GM21360 (cell line): ENCODE results near the gene SH3RF3.
"Not testable (repeated sequence)": the region's sequence is repeated elsewhere in the genome, so short reads cannot be mapped to it uniquely, and the experiment has no call there.

Source experiments
- ATAC-seq: cut with Tn5 transposase; IDR thresholded peaks from one replicate; pipeline ENCODE4 v1.9.1; 2021; ENCODE audit warnings: mild to moderate bottlenecking, moderate library complexity; ENCODE audit not compliant: unreplicated experiment

SH3RF3 gene

GRCh38 chr2:109155553-109156451 lies 26.8 kb downstream of the SH3RF3 start:
- ATAC-seq = no peak

DNA sequence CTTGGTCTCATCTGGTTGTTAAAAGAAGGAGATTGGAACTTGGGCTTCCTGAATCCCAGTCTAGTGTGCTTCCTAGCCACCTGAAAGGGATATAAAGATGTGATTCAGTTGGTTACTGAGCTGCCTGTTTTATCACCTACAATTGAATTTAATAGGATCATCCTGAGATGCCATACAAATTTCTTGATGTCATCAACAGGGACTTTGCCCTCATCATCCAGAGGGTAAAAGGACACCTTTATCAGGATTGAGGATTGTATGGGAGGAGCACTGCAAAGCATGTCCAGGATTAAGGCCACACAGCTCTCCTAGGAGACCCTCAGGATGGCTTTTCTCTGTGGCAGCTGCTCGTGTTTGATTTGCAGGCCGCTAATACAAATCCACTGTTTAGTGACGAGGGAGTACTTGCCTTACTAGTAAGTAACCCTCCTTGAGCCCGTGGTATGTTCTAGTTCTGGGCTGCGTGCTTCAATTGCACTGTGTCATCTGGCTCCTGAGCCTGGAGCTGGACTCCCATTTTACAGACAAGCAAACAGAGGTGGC lies 28.6 kb downstream of the SH3RF3 start:
- ATAC-seq = no peak

GRCh38 chr2:109158237-109158636 lies 29.2 kb downstream of the SH3RF3 start:
- ATAC-seq = no peak

DNA sequence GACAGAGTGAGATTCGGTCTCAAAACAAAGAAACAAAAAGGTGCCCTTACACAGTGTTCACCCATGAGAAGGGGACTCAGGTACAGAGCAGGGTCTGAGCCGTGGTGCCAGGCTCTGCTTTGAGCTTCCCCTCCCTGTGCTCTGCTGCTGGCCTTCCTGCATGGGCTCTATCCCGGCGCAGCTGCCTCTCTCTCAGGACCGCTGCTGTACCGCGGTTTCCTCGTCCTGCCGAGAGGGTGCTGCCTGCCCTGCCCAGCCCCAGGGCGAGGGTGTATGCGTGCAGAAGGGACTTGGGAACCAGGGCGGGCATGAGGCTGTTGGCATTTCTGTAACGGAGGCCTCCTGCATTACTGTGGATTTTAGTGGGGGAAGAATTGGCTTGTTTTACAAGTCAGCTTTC lies 30.1 kb downstream of the SH3RF3 start:
- no peak for ATAC-seq

DNA sequence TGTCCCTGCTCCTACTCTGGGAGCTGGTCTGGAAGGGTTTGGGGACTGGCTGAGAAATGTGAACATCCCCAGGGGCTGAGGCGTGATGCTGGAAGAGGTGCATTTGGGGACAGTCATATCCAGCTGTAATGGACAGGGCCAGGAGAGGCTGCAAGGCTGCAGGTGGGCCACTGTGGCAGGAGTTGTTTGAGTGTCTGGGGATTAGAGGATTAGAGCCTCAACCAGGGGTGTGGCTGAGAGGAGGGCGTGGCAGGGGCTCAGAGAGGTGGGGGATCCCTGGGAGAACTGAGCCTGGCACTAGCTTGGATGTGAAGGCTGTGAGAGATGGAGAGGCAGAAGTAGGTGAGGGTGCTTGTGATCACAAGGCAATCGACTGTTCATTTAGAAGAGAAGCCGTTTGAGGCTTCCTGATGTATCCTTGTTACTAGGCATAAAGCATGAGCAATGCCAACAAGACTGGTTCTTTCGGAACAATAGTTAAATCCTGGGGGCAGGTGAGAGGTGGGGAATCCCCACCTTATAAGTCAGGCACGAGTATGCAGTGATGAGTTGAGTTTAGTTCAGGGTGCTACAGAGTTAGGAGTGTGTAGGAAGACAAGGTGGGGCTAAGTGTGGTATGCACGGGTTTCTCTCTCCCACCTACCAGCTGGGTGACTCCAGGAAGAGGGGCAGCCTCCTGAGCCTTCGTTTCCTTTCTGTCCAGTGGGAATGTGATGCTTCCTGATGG lies 31.9 kb downstream of the SH3RF3 start:
- no peak for ATAC-seq

- ATAC-seq = not testable (repeated sequence)
Measured at GRCh38 chr2:109162367-109162766, 33.4 kb downstream of the SH3RF3 start.

DNA sequence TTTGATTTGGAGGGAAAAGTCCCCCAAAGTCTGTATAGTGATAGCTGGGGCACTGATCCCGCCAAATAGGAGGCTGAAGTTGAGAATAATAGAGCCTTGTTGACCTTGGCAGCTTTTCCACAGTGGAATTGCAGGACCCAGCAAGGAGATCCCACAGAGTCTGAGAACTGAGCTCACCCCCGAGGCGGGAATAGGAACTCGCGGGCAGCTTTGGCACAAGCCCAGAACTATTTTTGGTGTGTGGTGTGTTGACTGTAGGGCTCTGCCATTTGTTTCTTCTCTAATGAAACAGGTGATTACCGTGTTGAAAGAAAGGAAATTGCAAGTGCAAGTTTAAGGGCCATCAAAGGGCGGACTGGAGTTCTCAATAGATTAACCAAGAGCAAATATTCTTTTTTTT lies 34.0 kb downstream of the SH3RF3 start:
- no peak for ATAC-seq

DNA sequence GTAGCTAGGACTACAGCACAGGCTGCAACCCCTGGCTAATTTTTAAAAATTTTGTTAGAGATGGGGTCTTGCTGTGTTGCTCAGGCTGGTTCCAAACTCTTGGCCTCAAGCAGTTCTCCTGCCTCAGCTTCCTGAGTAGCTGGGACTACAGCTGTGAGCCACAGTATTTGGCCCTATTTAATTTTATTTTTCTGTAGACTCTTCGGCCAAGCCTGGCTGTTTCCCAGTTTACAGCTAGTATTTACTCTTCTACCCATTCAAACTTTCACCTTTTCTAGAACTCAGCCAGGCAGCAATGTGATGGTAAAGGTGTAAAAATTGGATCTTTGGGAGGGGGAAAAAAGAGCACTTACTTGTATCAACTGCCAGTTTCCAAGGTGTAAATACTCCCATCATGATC lies 35.3 kb downstream of the SH3RF3 start:
- ATAC-seq = no peak

GRCh38 chr2:109164739-109165221 lies 35.8 kb downstream of the SH3RF3 start:
- no peak for ATAC-seq

GRCh38 chr2:109166811-109167210 lies 37.8 kb downstream of the SH3RF3 start:
- ATAC-seq = no peak

DNA sequence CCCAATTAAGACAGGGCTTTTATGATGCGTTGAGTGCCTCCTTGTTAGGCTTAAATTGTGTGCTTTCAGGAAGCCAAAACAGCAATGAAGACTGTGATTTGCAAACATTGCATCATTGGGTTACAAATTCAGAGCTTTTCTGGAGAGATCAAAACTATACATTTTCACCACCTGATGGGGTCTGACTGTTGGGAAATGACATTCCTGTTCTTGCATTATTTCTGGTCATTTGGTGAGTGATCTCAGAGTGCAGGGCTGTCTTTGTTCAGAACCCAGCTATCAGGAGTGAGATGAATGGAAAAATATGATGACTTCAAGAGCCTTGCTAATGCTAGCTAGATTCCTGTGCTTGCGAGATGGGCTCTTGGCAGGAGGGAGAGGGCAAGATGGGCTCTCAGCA lies 39.1 kb downstream of the SH3RF3 start:
- no peak for ATAC-seq

DNA sequence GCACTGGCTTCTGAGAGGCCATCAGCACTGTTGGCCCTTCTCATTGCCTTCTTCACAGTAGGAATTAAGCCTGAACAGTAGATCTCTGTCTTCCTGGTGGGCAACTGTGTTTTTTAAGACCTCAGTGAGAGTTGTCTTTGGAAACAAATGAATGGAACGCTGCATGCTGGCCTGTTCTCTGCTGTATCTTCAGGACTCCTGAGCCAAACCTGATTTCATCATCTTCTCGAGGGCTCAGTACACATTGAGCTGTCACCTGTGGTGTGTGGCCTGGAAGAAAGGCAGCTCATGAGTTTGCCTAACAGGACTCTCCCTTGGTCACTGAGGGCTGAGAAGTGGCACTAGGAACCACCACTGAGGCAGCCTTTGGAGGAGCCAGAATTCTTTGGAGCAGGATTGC lies 39.7 kb downstream of the SH3RF3 start:
- ATAC-seq = no peak

DNA sequence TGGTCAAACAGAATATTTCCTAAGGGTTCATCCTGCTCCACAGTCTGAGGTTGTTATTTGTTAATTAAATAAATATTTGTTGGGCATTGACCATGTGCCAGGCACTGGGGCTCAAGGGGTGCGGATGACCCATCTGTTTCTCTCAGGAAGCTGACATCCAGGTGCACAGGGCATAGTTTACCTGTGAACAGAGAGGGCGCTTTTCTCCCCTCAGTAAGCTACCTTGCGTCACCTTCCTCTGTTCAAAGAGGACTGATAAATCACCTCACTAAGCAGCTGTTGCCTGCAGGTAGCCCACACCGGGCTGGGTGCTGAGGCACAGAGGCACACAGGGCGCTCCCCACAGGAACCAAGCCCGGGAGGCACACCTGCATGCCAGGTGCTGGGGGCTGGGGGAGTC lies 41.6 kb downstream of the SH3RF3 start:
- no peak for ATAC-seq

DNA sequence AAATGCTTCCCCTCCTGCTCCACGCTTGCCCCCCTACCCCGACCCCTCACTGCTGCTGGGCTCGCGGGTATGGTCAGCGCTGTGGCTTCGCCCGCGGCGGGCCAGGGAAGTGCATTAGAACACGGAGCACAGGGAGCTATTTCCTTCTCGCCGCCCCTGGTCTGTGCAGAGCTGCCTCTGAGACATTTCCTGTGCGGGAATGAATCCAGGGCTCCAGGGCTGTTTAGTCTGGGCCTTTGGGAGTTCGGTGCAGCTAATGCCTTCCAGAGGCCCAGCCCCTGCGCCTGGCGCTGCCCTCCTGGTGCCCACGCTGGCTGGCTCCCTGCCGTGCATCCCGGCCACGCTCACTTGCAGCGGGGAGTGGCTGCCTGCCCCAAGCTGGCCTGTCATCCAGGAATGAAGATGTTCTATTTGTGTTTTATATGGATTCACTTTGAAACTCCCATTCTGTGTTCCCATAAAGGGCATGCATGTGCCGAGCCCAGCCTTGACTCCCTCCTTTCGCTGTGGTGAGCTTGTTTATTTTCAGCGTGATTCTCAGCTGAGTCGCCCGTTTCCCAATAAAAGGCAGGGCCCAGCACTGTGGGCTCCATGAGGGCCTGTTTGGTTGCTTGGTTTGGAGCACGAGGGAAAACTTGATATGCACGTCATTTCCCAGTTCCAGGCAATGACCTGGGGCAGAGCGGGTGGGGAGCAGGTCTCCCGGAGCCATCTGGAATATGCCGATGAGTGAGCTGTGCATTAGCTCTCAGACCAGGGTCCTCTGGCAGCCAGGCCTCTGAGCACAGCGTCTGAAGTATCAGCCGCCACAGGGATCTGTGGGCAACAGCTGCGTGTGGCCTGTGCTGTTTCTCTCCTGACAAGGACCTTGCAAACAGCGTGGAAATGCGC lies 42.7 kb downstream of the SH3RF3 start:
- no peak for ATAC-seq

GRCh38 chr2:109172556-109173105 lies 43.6 kb downstream of the SH3RF3 start:
- no peak for ATAC-seq

DNA sequence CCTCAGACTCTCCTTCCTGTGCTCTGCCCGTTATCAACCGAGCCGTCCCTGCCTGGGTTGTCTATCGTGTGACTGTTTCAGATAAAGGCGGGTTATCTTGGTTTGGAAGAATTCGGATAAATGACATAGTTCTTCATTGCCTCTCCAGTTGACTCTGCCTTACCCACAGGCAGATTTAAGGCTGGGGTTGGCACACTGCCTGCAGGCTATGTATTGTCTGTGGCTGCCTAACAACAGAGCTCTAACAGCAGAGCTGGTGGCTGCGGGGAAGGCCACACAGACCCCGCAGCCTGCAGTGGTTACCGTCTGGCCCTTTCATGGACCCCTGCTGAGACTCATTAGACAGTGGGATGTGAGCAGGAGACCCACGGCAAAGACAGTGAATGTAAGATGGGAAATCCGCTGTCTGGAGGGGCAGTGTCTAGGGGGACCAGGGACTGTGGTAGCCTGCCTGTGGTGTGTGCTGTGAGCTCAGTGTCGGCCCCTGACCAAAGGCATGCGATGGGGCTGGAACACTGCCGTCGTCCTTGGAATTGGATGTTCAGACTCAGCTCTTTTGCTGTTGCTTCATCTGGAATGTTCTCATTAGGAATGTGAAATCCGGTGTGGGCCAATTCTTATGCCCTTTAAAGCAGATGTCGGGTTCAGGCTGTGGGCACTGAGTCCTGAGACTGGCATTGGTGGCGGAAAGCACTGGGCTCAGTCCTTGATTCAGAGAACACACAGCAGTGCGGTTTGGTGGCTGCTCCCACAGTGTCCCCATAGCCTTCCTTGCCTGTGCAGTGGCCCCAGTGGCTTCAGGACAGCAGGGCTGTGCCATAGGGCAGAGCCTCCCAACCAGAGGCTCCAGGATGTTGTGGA lies 44.5 kb downstream of the SH3RF3 start:
- no peak for ATAC-seq

DNA sequence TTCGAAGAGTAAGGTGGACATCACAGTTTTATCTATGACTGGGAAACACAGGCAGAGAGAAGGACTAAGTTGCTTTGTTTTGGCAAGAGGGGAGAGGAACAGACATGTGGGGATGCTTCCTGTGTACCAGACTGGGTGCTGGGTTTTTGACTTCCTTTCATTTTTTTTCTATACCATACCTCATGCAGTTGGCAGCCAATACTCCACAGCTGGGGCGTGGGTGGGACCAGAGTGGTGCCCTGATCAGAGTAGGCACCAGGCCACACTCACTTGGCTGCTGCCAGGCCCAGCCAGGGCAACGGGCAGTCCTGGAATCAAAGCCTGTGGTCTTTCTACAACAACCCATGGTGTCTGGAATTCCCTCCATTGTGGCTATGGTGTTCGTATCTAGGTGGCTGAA lies 45.2 kb downstream of the SH3RF3 start:
- ATAC-seq = no peak

DNA sequence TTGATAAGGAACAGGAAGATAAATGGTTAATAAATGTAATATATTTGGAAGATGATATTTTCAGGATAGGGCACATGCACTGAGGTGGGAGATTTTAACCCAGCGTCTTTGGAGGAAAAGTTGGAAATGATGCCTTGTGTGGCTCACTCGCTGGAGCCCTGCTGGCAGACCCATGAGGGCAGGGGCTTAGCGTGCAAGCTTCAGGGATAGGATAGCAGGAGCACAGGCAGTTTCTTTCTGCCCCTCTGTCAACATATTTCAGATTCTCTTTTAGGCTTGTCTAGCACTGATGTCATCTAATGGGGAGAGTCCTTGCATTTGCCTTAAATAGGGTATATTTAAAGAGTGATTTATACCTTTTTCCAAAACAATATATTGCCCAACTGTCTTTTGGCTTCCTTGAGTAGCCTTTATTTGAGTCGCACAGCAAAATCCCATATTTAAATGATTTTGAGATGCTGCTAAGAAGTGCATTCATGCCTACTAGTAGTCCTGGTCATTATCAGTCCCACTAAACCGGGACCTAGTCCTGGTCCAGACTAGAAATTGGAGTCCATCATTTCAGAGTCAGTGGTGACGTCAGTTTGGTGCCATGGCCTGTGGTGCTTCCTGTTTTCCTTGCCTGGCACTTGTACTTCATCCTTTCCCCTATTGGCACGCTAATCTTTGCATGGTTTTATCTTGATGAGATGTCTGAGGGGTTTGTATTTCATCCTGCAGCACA lies 45.8 kb downstream of the SH3RF3 start:
- ATAC-seq = no peak

- no peak for ATAC-seq
Measured at GRCh38 chr2:109175350-109175678, 46.3 kb downstream of the SH3RF3 start.
